GM13977 (cell line): ENCODE measurements around the gene LY9.
A peak's percentile ranks its signal among the peaks of the same experiment; 100 is the strongest.

Experiments
- DNase-seq: peaks from one replicate; pipeline ENCODE4 v3.0.0; 2012; ENCODE audit warnings: low spot score
- in situ Hi-C: fragments of 300-500 bp; cut with MboI; formaldehyde crosslinking; loops from one replicate; pipeline ENCODE4 v1.12.0; 2022; ENCODE audit warnings: low sequenced_read_pairs, low pct_unique_long_range_greater_than_20kb, mixed read lengths, inconsistent platforms; ENCODE audit not compliant: unreplicated experiment
- TF ChIP-seq, protein P1 (sequence below): IDR thresholded peaks from 2 replicates; pipeline ENCODE4 v1.5.1; 2012; ENCODE audit warnings: mild to moderate bottlenecking, control low read depth; ENCODE audit not compliant: insufficient read depth; ENCODE audit errors: extremely low read depth, missing control alignments

LY9 gene

DNA sequence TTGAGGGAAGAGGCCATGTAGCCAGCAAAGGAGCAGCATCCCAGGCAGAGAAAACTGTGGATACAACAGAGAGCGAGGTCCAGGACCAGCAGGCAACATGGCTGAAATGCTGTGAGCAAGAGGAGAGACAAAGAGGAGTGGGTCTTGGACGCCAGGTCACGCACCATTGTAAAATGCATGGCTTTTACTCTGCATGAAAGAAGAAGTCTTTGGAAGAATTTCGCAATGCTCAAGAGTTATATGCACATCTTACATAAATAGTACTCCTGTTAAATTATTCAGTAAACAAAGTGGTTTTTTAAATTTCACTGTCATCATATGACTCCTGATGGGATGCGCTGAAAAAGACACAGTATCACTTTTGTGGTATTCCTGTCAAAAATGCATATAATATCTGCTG lies 63.2 kb downstream of the LY9 start:
- no peak for DNase-seq
- in situ Hi-C loops, result no loop called here
- TF ChIP-seq, protein P1, sequence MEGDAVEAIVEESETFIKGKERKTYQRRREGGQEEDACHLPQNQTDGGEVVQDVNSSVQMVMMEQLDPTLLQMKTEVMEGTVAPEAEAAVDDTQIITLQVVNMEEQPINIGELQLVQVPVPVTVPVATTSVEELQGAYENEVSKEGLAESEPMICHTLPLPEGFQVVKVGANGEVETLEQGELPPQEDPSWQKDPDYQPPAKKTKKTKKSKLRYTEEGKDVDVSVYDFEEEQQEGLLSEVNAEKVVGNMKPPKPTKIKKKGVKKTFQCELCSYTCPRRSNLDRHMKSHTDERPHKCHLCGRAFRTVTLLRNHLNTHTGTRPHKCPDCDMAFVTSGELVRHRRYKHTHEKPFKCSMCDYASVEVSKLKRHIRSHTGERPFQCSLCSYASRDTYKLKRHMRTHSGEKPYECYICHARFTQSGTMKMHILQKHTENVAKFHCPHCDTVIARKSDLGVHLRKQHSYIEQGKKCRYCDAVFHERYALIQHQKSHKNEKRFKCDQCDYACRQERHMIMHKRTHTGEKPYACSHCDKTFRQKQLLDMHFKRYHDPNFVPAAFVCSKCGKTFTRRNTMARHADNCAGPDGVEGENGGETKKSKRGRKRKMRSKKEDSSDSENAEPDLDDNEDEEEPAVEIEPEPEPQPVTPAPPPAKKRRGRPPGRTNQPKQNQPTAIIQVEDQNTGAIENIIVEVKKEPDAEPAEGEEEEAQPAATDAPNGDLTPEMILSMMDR, result no peak

DNA sequence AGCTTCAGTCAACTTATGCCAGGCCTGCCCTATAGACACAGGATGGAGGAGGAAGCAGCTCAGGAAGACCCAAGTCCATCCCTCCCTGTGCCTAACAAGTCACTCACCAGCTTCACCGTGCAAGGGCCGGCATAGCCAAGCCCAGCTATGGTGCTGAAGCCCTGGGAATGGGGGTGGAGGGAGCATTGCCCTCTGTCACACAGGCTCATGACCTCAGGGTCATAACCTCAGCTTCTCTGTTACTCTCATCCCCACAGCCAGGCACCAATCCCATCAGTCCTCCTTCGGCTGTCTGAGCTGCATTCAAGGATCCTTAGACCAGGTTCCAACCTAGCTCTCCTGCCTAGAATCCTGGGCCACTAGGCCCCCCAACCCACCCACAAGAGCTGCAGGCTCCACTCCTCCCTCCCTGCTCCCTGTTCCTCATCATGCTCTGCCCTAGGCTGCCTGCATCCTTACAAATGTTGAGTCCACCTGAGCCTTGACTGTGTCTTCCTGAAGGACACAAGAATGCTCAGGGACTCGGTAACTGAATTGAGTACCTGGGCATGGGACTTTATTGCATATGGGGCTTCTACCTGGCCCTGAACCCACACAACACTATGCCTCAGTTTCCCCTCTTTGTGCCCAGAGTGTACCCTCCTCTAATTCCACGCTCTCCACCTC lies 65.0 kb downstream of the LY9 start:
- DNase-seq, result no peak
- TF ChIP-seq, protein P1, result no peak
- in situ Hi-C loops, result no loop called here

DNA sequence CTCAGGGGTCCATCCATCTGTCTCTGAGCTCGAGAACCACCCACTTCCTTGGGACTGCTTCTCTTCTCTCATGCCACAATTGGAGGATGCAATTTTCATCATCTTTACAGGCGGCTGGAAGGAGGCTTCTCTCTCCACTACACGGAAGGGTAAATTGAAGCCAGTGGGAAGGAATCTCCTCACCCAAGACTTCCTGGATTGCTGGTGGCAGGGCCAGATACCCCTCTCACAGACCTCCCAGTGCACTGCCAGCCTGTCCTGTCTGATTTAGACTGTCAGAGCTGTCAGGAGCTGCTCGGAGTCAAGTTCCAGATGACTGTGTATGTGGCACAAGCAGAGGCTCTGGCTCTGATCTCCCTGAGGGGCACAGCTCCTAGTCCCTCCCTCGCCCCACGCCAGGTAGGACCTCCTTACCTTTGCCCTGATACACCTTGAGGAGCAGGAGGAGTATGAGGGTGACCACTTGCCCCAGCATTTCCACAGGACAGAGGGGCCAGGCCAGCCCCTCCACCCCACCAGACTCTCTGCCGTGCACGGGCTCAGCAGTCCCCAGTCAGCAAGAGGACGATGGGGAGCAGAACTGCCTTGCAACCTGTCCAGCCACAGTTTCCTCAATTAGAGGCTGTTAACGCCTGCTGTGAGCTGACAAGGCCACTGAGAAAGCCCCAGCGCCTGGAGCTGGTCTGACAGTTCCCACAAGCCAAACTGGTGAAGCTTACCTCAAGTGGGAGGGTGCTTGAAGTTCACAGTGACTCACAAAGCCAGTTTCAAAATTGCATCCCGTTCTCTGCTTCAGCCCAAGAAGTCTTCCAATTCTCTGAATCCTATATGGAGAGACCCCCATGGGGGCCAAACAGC lies 66.5 kb downstream of the LY9 start, which contains the start of gene CD244:
Gene CD244, minus strand, starts transcription at position 685 of the 858 bp plus-strand sequence. Its CDS starts 210 bp downstream, at position 475.
- in situ Hi-C loops, result no loop called here
- DNase-seq, result peak; percentile 66
- TF ChIP-seq, protein P1, result no peak

DNA sequence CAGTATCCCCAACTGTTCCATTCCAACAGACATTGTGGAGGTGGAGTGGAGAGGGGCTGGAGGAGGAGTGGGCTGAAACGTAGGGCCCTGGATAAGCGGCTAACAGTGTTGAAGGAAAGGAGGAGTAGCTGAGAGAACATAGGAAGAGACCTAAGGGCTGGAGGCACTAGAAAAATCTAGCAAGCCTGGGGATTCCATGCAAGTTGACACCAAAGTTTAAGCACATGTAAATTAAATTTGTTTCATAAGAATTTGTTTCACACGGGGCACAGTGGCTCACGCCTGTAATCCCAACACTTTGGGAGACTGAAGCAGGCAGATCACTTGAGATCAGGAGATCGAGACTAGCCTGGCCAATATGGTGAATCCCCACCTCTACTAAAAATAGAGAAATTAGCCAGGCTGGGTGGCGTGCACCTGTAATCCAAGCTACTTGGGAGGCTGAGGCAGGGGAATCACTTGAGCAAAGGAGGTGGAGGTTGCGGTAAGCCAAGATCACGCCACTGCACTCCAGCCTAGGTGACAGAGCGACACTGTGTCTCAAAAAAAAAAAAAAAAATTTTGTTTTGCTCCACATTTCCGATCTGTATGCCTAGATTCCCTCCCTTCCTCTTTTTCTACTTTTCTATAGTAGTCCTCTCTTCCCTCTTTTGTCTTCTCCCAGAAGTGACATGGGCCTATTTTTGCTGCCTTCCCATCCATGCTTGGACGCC lies 67.2 kb downstream of the LY9 start:
- no peak for DNase-seq
- in situ Hi-C loops, result no loop called here
- TF ChIP-seq, protein P1, result no peak

DNA sequence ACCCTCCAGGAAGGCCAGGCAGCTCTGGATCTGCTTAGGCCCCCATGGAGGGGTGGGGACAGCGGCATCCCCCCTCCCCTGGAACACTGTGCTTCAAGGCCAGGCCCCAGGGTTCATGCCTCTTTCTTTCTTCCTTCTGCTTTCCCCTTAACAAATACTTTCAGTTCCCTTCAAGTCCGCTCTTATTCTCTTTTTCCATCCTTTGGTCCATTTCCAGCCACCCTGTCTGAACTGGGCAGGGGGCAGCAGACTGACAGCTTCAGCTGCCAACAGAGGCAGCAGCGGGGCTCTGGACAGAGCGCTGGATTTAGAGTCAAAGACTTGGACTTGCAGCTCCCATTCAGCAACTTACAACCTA lies 67.8 kb downstream of the LY9 start:
- TF ChIP-seq, protein P1, result no peak
- no peak for DNase-seq
- in situ Hi-C loops, result no loop called here

DNA sequence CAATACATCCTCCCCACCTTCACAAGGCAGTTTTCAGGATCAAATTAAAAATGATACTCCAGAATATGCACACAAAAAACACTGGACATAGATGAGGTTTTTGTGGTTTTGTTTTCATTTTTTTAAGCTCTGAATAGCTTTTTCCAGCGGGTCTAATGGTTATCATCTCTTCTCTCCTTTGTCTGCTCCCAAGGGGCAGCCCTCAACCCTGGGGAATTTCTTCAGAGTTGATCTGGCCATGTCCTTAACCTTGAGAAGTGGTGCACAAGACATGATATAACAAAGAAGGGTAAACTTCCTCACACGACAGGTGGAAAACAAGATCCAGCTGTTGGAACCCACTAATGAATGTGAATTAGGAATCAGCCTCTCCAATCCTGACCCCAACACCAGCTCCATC lies 68.2 kb downstream of the LY9 start:
- TF ChIP-seq, protein P1, result no peak
- in situ Hi-C loops, result no loop called here
- DNase-seq, result no peak
